ENCODE measurements around the gene PRSS36.

DNA sequence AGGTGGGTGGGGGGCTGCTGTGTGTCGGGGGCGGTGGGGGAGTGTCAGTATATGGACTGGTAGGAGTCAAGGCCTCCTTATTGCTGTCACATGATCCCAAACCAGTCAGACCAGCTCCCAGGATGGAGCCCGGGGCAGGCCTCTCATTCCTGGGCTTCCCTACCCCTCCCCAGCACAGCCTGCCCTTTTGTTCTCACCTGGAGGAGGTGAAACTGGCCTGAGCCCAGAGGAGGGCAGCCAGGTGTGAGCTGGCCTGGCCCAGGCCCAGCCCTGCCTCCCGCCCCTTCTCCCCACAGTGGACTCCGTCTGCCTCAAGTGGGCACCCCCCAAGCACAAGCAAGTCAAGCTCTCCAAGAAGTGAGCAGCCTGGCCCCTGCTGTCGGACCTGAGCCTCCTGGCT, 19.0 kb downstream of the PRSS36 start:
- TF ChIP-seq, protein P1, sequence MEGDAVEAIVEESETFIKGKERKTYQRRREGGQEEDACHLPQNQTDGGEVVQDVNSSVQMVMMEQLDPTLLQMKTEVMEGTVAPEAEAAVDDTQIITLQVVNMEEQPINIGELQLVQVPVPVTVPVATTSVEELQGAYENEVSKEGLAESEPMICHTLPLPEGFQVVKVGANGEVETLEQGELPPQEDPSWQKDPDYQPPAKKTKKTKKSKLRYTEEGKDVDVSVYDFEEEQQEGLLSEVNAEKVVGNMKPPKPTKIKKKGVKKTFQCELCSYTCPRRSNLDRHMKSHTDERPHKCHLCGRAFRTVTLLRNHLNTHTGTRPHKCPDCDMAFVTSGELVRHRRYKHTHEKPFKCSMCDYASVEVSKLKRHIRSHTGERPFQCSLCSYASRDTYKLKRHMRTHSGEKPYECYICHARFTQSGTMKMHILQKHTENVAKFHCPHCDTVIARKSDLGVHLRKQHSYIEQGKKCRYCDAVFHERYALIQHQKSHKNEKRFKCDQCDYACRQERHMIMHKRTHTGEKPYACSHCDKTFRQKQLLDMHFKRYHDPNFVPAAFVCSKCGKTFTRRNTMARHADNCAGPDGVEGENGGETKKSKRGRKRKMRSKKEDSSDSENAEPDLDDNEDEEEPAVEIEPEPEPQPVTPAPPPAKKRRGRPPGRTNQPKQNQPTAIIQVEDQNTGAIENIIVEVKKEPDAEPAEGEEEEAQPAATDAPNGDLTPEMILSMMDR (IDR thresholded peaks at IDR 0.05 in 8 of 11, conservative IDR thresholded peaks at IDR 0.05 in 3 of 11) = no peak
- TF ChIP-seq POLR2AphosphoS5 (IDR thresholded peaks at IDR 0.05) = no peak
- no peak for TF ChIP-seq POLR2A (IDR thresholded peaks at IDR 0.05)
